ENCODE results near the gene UMOD.

- TF ChIP-seq CTCF (conservative IDR thresholded peaks at IDR 0.05) (no peak), ZFX (IDR thresholded peaks at IDR 0.05) (no peak)
These were observed 18.1 kb downstream of the UMOD start for GRCh38 chr16:20334396-20334795.

Measured in C4-2B (cell line).